GM21619 (cell line): ENCODE measurements around the gene LPP.

ENCODE experiments used
- ATAC-seq: cut with Tn5 transposase; IDR thresholded peaks from one replicate; pipeline ENCODE4 v1.9.1; 2021; ENCODE audit not compliant: unreplicated experiment

The LPP gene

DNA sequence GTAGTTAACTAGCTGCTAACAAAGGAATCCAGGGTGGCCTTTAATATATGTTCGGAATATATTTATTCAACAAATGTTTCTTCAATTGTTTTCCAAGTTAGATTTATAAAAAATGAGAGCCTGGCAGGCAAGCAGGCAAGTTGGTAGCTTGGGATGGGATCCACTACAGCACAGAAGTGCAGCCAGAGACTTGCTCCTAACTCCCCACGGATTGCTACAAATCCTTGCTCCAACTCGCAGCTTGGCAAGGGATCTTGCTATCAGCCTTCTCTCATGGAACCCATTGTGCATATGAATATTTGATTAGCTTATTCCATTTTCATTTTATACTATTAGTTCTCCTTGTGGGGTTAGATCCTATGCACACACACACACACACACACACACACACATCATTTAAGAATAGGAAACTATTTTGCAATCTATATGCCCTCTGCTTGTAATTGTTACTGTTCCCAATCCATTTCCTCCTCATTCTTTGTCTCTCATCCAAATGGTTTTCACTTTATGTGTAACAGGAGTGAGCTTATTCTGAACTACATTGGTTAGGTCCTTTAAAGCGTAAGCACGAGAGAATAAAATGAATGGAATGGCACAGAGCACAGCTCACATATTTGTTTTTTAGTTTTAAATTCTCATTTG, 505.6 kb downstream of the LPP start:
- no peak for ATAC-seq

DNA sequence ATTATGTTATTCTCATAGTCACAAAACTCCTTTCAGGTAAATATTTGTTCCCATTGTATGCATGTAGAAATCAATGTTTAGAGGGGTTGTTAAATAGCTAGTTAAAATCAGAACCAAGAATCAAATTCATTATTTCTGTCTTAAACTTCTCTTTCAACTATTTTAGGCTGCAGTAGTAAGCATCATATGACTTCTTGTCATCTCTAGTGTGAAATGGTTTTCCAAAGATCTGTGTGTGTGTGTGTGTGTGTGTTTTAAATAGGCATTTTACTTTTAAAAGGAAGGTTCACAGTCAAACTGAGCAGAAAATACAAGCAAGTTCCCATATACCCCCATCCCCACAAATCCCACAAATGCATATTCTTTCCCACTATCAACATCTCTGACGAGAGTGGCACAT, 506.5 kb downstream of the LPP start:
- no peak for ATAC-seq

DNA sequence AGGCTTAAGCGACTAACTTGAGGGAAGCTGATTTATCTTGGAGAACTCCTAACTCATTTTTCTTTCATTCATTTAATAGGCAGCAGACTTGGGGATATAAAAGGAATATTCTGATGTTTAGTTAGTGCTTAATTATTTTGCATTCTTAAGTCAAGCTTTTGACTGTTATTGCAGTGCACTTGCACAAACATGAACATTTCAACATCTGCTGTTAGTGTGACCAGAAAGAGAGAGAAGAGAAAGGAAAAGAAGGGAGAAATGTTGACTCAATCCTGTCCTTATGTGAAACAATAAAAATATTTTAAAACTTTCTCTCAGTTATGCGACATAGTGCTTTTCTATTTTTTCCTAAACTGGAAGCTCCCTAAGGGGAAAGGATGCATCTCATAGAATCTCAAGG, 507.8 kb downstream of the LPP start:
- ATAC-seq = no peak

DNA sequence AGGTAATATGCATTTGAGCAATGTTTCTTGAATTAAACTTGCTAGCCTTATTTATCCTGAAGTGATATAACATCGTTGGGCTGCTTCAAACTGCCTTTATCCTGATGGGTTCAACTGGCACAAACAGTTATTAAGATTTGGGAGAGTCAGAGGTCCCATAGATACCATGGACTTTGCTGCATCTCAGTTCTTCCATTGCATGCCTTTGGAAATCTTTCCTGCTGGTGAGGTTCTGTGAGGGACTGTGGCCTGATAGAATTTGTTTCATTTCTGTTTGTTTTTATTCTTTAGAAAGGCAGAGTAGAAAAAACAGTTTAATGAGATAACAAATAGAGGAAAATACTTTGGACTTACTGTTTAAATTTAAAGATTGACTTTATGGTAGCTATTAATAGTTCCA, 508.3 kb downstream of the LPP start:
- no peak for ATAC-seq

GRCh38 chr3:188662795-188663194, 508.8 kb downstream of the LPP start:
- ATAC-seq = no peak

DNA sequence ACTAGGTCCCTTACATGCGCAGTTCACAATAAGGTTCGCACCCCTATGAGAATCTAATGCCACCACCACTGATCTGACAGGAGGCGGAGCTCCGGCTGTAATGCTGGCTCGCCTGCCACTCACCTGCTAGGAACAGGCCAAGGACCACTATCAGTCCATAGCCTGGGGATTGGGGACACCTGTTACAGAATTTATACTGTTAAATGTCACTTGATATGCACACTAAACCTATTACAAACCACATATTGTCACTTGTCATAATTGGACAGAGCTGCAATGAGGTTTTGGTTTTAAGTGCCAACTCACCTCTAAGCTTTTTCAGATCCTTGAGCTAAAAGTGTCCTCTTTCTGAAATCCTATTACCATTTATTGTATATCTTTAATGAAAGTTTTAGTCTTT, 509.9 kb downstream of the LPP start:
- ATAC-seq = no peak

DNA sequence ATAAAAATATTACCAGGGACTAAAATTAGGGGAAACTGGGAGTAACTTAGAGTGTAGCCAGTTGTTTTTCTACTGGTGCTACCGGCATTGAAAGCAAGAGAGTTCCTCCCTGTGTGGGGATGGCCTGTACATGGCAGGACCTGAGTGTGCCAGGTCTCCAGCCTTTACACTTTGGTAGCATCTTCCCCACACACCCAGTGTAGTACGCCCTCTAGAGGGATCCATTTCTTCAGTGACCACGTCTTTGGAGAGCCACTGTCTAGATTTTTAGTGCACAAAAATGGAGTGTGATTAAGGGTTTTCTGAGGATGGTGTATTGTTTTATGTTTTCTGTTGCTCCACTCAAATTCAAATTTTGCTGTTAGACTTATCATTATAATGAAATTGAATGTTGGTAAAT, 510.8 kb downstream of the LPP start:
- ATAC-seq = no peak

DNA sequence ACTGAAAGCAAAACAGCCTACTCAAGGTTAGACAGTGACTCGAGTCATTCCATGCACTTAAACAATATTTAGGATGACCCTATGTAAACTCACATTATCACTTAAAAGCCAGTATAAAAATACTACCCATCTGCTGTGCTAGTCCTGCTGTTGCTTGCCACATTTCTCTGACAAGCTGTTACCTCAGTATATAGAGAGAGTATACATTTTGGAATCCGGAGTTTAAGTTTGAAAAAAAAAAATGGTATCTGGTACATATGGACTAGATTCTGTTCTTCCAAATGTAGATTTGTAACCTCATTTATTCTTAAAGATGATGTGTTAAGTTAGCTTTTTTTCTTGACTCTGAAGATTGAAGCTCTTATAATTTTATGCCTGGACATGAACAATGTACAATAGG, 514.0 kb downstream of the LPP start:
- no peak for ATAC-seq

DNA sequence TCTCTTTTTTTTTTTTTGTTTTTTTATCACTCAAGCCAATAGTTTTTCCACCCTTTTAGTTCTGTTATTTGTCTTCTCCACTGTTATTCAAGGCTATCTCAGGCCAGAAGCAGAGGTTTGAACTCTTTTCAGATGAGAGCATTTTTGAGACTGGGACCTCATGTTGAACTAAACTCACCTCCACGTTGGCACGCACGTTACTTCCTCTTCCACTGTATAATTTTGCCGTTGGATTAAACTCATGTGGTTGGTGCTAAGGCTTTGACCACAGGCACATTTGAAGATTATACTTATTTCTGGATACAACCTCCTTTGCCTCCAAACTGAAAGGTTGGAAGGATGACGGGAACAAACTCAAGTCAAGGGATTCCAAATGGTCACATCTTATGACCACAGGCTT, 516.5 kb downstream of the LPP start:
- no peak for ATAC-seq

DNA sequence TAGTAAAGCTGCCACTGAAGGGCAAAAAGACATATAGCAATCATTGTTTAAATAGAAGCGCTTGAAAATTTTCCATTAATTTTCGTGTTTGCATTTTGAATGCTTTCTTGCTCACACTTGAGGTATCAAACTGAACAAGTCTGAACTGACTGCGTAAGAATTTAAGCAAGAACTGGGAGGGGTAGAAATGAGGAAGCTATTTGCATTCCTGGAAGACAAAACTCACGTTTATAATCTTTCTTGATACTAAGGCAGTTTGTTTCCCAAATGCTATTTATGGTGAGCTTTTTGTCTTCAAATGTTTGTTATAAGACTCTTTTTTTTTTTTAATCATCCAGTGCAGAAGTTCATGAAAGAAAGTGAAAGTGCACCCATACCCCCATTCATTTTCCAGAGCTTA, 518.0 kb downstream of the LPP start:
- ATAC-seq = no peak

DNA sequence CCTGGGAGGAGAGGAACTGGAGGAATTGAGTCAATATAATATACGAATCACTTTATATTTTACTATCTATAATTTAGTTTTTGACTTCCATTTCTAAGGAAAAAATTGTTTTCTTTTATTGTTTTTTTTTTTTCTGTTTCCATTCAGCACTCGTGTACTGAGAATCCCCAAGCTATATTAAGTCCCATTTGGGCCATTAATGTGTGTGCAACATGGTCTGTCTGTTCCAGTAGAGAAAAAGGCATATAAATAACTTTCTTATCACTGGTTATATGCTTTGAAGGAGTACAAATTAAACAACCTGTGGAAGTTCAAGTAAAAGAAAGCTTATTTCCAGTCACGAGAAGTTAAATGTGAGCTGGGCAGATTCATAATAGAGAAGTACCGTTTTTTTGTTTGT, 518.9 kb downstream of the LPP start:
- ATAC-seq = no peak

DNA sequence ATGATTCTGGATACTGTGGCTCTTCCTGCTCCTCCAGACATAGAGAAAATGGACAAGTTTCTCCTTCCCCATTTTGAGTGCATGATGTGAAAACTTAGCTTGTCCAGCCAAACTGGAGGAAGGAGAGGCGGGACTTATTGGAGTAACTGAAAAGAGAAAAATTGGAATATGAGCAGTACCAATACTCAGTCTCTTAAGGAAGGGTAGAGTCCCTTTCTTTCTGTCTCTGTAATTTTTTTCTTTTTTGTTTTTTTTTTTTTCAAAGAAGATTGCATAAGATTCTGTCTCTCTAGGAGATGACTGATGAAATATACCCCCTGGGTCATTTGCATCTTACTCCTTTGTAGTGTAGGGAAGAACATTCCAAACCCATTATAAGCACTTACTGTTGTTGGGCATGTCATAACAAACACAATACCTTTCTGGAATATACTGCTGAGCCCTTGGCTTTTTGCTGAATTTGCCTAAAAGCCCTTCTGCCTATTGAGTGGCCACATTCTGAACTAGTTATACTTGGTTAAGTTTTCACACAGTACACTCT, 519.8 kb downstream of the LPP start:
- no peak for ATAC-seq

- ATAC-seq = no peak
Observed at GRCh38 chr3:188674595-188674994, 520.6 kb downstream of the LPP start.

GRCh38 chr3:188677344-188677743, 523.4 kb downstream of the LPP start:
- ATAC-seq = no peak

DNA sequence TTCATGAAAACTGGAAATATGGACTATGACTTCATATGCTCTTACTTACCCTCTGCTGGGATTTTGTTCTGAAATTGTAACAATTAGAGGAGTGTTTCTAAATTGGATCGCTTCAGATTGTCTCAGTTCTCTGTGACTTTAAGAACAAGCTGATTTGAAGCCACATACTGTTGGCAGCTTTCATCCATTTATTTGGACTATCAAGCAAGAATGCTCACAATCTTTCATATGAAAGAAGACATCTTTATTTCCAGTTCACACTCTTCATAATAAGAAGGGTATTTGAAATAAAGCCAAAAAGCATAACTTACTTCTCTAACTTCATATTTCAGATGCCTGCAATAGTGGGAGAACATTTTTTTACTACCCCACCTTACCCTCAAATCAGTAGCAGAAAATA, 526.2 kb downstream of the LPP start:
- no peak for ATAC-seq

- ATAC-seq = no peak
Observed at GRCh38 chr3:188680605-188681004, 526.6 kb downstream of the LPP start.

DNA sequence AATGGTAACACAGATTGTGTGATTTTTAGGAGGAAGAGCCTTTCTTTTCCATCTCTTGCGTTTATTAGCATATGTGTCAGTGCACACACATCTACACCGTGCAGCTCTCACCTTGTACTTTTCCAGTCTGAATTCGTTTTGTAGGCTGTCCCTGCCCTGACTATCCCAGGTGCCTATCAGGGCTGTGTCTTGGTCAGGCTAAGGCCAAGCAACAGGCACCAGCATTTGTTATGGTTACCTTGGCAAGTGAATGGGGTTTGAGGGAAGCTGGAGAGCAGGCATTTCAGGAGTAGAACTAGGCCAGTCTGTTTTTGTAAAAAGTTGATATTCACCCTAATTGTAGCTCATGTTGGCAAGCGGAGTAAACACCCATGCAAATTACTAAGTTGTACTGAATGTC, 528.4 kb downstream of the LPP start:
- ATAC-seq = no peak

- peak; percentile 42 for ATAC-seq
Observed at GRCh38 chr3:188683032-188683521, 529.1 kb downstream of the LPP start.

DNA sequence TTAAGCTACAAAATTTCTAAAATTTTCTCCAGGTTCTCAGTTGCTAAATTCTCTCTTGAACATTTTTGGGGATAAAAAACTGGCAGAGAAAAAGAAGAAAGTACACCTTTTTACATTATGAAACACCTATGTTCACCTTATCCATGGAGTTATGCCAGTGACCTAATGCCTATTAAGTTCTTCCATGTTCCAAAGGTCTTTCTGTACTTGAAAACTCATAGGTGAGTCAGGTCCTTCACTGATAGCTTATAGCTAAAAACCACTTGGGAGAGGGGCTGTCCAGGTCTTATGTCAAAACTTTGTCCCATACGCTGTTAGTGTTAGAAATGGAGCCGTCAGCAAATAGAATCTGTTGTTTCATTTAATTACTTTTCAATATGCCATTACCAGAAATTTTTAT, 530.3 kb downstream of the LPP start:
- no peak for ATAC-seq

DNA sequence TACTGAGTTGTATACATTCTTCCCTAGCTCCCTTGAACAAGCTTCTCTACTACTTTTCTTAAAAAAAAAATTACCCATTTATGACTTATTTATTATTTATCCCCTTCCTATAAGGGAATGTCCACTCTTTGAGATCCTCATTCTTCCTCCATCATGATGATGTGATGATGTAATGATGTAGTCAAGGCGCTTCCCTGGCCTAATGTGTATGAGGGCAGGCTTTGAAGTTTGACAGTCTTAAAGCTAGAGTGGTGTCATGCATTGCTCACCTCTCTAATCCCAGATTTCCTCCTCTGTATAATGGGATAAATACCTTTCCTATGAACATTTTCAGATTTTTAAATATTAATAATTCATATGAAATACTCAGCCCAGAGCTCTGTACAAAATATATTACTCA, 531.8 kb downstream of the LPP start:
- ATAC-seq = no peak

GRCh38 chr3:188686324-188686723, 532.4 kb downstream of the LPP start:
- no peak for ATAC-seq

DNA sequence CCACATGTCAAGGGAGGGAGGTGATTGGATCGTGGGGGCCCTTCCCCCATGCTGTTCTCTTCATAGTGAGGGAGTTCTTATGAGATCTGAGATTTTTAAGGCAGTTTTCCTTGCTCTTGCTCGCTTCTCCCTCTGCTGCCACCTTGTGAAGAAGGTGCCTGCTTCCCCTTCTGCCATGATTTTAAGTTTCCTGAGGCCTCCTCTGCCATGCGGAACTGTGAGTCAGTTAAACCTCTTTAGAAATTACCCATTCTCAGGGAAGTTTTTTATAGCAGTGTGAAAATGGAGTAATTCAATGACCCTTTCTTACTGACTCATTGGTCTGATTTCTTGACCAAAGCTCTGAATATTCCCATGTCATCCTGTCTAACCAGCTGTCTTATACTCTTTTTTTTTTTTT, 533.4 kb downstream of the LPP start:
- no peak for ATAC-seq

DNA sequence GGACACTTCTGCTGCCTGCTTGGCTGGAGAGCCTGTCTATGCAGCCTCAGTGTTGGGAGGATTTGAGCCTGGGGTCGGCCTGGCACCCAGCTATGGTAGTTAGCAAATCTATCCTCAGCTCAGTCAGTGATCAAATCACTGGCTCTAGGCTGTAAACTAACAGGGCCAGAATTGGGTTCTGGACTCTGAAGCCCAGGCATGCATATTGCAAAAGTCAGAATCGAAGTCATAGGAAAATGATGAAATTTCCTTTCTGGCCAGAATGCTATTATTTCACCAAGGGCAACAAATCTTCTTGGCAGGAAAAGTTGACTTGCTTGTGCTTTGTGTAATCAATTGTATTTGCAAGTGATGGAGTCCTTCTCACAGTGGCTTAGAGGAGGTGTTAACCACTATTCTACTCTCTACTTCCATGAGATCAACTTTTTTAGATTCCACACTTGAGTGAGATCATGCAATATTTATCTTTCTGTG, 535.2 kb downstream of the LPP start:
- ATAC-seq = no peak
